ENCODE data around the gene KAZN.

Gene KAZN

DNA sequence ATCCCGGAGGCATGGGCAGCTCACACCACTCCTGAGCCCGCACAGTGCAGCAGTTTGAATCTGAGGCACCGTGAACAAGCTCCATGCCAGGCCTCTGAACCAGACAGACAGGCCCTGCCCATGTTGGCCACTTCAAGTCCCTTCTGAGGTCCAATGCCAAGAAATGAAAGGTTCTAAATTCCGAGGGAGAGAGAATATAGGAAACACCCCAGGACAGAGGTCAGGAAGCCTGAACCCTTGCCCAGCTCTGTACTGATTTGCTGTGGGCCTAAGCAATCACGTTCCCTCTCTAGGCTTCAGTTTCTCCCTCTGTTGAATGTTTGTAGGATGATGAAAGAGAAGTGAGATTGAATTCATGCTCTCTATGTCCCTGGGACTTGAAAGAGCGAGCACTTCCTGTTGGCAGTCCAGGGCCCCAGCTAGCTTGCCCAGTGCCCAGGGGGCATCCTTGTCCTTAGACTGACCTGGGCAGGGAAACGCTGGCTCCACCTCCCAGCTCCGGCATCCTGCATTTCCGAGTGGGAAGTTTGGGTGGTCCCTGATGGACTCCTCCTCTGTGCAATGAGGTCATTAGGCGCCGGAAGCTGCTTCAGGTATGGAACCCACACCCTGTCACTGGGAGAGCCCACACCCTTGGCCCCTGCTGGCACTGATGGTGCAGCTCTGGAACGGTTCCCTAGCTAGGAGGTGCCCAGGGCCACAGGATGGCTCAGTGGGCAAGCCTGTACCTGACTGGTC, 312.7 kb downstream of the KAZN start:
- ATAC-seq = no peak
- TF ChIP-seq, protein P1, sequence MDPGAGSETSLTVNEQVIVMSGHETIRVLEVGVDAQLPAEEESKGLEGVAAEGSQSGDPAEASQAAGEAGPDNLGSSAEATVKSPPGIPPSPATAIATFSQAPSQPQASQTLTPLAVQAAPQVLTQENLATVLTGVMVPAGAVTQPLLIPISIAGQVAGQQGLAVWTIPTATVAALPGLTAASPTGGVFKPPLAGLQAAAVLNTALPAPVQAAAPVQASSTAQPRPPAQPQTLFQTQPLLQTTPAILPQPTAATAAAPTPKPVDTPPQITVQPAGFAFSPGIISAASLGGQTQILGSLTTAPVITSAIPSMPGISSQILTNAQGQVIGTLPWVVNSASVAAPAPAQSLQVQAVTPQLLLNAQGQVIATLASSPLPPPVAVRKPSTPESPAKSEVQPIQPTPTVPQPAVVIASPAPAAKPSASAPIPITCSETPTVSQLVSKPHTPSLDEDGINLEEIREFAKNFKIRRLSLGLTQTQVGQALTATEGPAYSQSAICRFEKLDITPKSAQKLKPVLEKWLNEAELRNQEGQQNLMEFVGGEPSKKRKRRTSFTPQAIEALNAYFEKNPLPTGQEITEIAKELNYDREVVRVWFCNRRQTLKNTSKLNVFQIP (CRISPR knock-in tag; IDR thresholded peaks at IDR 0.05; ENCODE audit: borderline replicate concordance, low read depth) = no peak
- TF ChIP-seq TCF4 (CRISPR knock-in tag; IDR thresholded peaks at IDR 0.05; ENCODE audit: borderline replicate concordance) (no peak), ZNF565 (CRISPR knock-in tag; conservative IDR thresholded peaks at IDR 0.05; ENCODE audit: low read depth) (no peak), CSDC2 (CRISPR knock-in tag; IDR thresholded peaks at IDR 0.05) (no peak), ZFP30 (CRISPR knock-in tag; IDR thresholded peaks at IDR 0.05) (no peak), PPARA (CRISPR knock-in tag; IDR thresholded peaks at IDR 0.05; ENCODE audit: borderline replicate concordance) (no peak), ZNF70 (CRISPR knock-in tag; IDR thresholded peaks at IDR 0.05) (no peak), GLIS3 (CRISPR knock-in tag; IDR thresholded peaks at IDR 0.05) (no peak)
- TF ChIP-seq, protein P2, sequence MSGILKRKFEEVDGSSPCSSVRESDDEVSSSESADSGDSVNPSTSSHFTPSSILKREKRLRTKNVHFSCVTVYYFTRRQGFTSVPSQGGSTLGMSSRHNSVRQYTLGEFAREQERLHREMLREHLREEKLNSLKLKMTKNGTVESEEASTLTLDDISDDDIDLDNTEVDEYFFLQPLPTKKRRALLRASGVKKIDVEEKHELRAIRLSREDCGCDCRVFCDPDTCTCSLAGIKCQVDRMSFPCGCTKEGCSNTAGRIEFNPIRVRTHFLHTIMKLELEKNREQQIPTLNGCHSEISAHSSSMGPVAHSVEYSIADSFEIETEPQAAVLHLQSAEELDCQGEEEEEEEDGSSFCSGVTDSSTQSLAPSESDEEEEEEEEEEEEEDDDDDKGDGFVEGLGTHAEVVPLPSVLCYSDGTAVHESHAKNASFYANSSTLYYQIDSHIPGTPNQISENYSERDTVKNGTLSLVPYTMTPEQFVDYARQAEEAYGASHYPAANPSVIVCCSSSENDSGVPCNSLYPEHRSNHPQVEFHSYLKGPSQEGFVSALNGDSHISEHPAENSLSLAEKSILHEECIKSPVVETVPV (CRISPR knock-in tag; IDR thresholded peaks at IDR 0.05) = no peak

DNA sequence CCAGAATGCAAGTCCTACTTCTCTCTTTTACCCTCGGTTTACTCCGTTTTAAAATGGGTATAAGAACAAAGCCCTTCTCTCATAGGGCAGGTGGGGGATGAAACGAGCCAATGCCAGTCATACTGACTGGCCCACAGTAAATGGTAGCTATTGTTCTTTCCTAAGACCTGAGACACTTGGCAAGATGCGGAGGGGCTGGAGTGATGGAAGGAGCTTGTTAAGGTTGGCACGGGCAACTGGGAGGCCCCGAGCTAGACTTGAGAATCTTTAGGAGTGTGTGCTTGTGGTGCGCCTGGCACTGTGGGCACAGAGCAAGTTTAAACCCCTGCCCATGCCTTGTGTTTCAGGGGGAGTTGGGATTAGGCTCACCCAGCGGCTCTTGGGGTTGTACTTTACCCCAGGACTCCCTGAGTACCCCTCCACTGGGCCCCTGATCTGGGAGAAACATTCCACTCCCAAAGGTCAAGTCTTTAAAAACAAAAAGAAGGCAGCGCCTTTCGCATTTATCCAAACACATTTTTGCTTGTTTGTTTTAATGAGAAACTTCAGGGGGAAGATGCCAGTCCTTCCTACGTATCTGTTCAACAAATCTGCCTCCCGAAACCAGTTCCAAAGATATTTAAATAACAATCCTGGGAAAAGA, 314.5 kb downstream of the KAZN start:
- ATAC-seq = no peak
- no peak for TF ChIP-seq ZFP3 (CRISPR knock-in tag; IDR thresholded peaks at IDR 0.05)
- no peak for TF ChIP-seq ZFP30 (CRISPR knock-in tag; IDR thresholded peaks at IDR 0.05)
- no peak for TF ChIP-seq ARNTL (CRISPR knock-in tag; IDR thresholded peaks at IDR 0.05; ENCODE audit: borderline replicate concordance, low read depth)
- no peak for TF ChIP-seq ZNF70 (CRISPR knock-in tag; IDR thresholded peaks at IDR 0.05)

DNA sequence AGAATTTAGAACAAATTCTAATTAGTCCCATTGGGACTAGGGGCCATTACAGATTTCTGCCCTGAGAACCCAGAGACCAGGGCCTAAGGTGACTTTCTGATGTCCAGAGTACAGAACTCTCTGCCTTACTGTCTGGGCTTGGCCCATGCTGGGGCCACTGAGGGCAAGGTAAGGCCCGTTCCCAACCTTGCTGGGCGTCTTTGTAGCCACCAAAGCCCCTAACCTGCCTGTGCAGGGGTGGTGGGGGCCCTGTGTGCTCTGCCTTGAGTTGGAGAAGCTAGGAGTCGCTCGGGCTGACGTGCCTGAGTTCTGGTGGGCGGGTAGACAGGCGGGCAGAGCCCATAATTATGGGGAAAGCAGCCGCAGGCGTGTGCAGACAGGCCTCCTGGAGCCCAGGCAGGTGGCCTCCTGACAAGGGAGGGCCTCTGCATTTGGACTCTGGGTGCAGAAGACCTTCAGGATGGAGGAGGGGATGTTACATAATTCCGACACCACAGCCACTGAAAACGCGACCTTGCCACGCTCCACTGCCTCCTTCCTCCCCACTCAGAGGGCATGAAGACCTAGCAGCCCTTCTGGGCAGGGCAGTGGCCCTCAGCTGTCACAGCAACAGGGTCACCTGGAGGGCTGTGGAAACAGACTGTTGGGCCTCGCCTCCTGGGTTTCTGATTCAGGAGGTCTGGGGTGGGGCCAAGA, 315.1 kb downstream of the KAZN start:
- TF ChIP-seq PPARA (CRISPR knock-in tag; IDR thresholded peaks at IDR 0.05; ENCODE audit: borderline replicate concordance) (no peak), RARB (CRISPR knock-in tag; IDR thresholded peaks at IDR 0.05) (no peak), ZNF8 (CRISPR knock-in tag; IDR thresholded peaks at IDR 0.05) (no peak), BACH2 (CRISPR knock-in tag; IDR thresholded peaks at IDR 0.05; ENCODE audit: borderline replicate concordance) (no peak), ZNF565 (CRISPR knock-in tag; conservative IDR thresholded peaks at IDR 0.05; ENCODE audit: low read depth) (no peak), ZNF70 (CRISPR knock-in tag; IDR thresholded peaks at IDR 0.05) (no peak), ZC3H10 (CRISPR knock-in tag; IDR thresholded peaks at IDR 0.05) (no peak), ESRRG (CRISPR knock-in tag; IDR thresholded peaks at IDR 0.05) (no peak), SNAI2 (CRISPR knock-in tag; IDR thresholded peaks at IDR 0.05) (no peak), OSR1 (CRISPR knock-in tag; IDR thresholded peaks at IDR 0.05) (no peak)
- TF ChIP-seq, protein P1 (CRISPR knock-in tag; IDR thresholded peaks at IDR 0.05; ENCODE audit: borderline replicate concordance, low read depth) = no peak
- TF ChIP-seq, protein P3, sequence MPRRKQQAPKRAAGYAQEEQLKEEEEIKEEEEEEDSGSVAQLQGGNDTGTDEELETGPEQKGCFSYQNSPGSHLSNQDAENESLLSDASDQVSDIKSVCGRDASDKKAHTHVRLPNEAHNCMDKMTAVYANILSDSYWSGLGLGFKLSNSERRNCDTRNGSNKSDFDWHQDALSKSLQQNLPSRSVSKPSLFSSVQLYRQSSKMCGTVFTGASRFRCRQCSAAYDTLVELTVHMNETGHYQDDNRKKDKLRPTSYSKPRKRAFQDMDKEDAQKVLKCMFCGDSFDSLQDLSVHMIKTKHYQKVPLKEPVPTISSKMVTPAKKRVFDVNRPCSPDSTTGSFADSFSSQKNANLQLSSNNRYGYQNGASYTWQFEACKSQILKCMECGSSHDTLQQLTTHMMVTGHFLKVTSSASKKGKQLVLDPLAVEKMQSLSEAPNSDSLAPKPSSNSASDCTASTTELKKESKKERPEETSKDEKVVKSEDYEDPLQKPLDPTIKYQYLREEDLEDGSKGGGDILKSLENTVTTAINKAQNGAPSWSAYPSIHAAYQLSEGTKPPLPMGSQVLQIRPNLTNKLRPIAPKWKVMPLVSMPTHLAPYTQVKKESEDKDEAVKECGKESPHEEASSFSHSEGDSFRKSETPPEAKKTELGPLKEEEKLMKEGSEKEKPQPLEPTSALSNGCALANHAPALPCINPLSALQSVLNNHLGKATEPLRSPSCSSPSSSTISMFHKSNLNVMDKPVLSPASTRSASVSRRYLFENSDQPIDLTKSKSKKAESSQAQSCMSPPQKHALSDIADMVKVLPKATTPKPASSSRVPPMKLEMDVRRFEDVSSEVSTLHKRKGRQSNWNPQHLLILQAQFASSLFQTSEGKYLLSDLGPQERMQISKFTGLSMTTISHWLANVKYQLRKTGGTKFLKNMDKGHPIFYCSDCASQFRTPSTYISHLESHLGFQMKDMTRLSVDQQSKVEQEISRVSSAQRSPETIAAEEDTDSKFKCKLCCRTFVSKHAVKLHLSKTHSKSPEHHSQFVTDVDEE (CRISPR knock-in tag; IDR thresholded peaks at IDR 0.05) = no peak
- TF ChIP-seq, protein P4, sequence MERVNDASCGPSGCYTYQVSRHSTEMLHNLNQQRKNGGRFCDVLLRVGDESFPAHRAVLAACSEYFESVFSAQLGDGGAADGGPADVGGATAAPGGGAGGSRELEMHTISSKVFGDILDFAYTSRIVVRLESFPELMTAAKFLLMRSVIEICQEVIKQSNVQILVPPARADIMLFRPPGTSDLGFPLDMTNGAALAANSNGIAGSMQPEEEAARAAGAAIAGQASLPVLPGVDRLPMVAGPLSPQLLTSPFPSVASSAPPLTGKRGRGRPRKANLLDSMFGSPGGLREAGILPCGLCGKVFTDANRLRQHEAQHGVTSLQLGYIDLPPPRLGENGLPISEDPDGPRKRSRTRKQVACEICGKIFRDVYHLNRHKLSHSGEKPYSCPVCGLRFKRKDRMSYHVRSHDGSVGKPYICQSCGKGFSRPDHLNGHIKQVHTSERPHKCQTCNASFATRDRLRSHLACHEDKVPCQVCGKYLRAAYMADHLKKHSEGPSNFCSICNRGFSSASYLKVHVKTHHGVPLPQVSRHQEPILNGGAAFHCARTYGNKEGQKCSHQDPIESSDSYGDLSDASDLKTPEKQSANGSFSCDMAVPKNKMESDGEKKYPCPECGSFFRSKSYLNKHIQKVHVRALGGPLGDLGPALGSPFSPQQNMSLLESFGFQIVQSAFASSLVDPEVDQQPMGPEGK (CRISPR knock-in tag; IDR thresholded peaks at IDR 0.05; ENCODE audit: borderline replicate concordance) = no peak
- no peak for ATAC-seq
